ENCODE results near the gene MFN2. TPM values are rescaled to one million over a fixed set of nuclear protein-coding genes. Genes with fewer than 3 reads are reported as not detected.
A peak's percentile ranks its signal among the peaks of the same experiment; 100 is the strongest.

The MFN2 gene
- total and polyA plus RNA-seq, 4 donors = 26.7 to 70.8 (median 39.9) TPM

GRCh38 chr1:11963622-11964021, 16.6 kb upstream of the MFN2 start:
- TF ChIP-seq CTCF (IDR thresholded peaks at IDR 0.05; ENCODE audit: control extremely low read depth, extremely low read depth) = no peak
- DNase-seq (no peak), ATAC-seq (ENCODE audit: insufficient read depth, low FRiP score) (no peak)
- Histone ChIP-seq H3K9me3 (ENCODE audit: control insufficient read depth in 4 of 4, insufficient read depth in 3 of 4, low read length in 3 of 4) (no peaks in the 10 kb centered on the region), H3K4me3 (no peak overlapping the region), H3K27me3 (ENCODE audit: control insufficient read depth in 3 of 3, insufficient read depth in 3 of 3, low read length in 2 of 3) (no peaks in the 10 kb centered on the region), H3K36me3 (ENCODE audit: control insufficient read depth in 4 of 4, insufficient read depth in 4 of 4, low read length in 4 of 4) (peaks cover 8 to 45% (median 12%) of the 10 kb centered on the region in 4 donors), H3K4me1 (ENCODE audit: control insufficient read depth in 5 of 5, insufficient read depth in 5 of 5, low read length in 5 of 5) (no peaks in the 10 kb centered on the region), H3K9ac (ENCODE audit: insufficient read depth in 1 of 2, low read length in 2 of 2) (no peak overlapping the region), H3K27ac (ENCODE audit: low read depth in 1 of 2, low read length in 1 of 2) (no peak overlapping the region)
- WGBS, 2 donors = 63 to 80% methylated on average over 3 of the region's 3 CpGs

- no peaks in the 10 kb centered on the region for H3K27me3 ChIP-seq (ENCODE audit: control insufficient read depth in 3 of 3, insufficient read depth in 3 of 3, low read length in 2 of 3)
- no peak overlapping the region for H3K9ac ChIP-seq (ENCODE audit: insufficient read depth in 1 of 2, low read length in 2 of 2)
- H3K4me1 ChIP-seq (ENCODE audit: control insufficient read depth in 5 of 5, insufficient read depth in 5 of 5, low read length in 5 of 5) = no peaks in the 10 kb centered on the region
- H3K4me3 ChIP-seq = no peak overlapping the region
- H3K9me3 ChIP-seq (ENCODE audit: control insufficient read depth in 4 of 4, insufficient read depth in 3 of 4, low read length in 3 of 4) = no peaks in the 10 kb centered on the region
- ATAC-seq (ENCODE audit: insufficient read depth, low FRiP score) = no peak
- 92 to 93% methylated on average over 12 of the region's 12 CpGs for WGBS, 2 donors
- no peak overlapping the region for H3K27ac ChIP-seq (ENCODE audit: low read depth in 1 of 2, low read length in 1 of 2)
- TF ChIP-seq CTCF (IDR thresholded peaks at IDR 0.05; ENCODE audit: control extremely low read depth, extremely low read depth) = no peak
- DNase-seq = no peak
- H3K36me3 ChIP-seq (ENCODE audit: control insufficient read depth in 4 of 4, insufficient read depth in 4 of 4, low read length in 4 of 4) = peaks cover 11 to 48% (median 15%) of the 10 kb centered on the region in 4 donors
Observed at GRCh38 chr1:11964656-11965055, 15.6 kb upstream of the MFN2 start.

GRCh38 chr1:11967028-11967547, 13.2 kb upstream of the MFN2 start:
- 62 to 63% methylated on average over 6 of the region's 6 CpGs for WGBS, 2 donors
- DNase-seq = peak; percentile 26 to 47 (median 29)
- ATAC-seq (ENCODE audit: insufficient read depth, low FRiP score) = no peak
- Histone ChIP-seq H3K36me3 (ENCODE audit: control insufficient read depth in 4 of 4, insufficient read depth in 4 of 4, low read length in 4 of 4) (peaks cover 10 to 41% (median 15%) of the 10 kb centered on the region in 4 donors), H3K27me3 (ENCODE audit: control insufficient read depth in 3 of 3, insufficient read depth in 3 of 3, low read length in 2 of 3) (no peaks in the 10 kb centered on the region), H3K4me1 (ENCODE audit: control insufficient read depth in 5 of 5, insufficient read depth in 5 of 5, low read length in 5 of 5) (no peaks in the 10 kb centered on the region), H3K4me3 (no peak overlapping the region), H3K9ac (ENCODE audit: insufficient read depth in 1 of 2, low read length in 2 of 2) (no peak overlapping the region), H3K27ac (ENCODE audit: low read depth in 1 of 2, low read length in 1 of 2) (no peak overlapping the region), H3K9me3 (ENCODE audit: control insufficient read depth in 4 of 4, insufficient read depth in 3 of 4, low read length in 3 of 4) (no peaks in the 10 kb centered on the region)
- peak; percentile 14 for TF ChIP-seq CTCF (IDR thresholded peaks at IDR 0.05; ENCODE audit: control extremely low read depth, extremely low read depth)
